ENCODE results near the gene COL4A3.

The COL4A3 gene

DNA sequence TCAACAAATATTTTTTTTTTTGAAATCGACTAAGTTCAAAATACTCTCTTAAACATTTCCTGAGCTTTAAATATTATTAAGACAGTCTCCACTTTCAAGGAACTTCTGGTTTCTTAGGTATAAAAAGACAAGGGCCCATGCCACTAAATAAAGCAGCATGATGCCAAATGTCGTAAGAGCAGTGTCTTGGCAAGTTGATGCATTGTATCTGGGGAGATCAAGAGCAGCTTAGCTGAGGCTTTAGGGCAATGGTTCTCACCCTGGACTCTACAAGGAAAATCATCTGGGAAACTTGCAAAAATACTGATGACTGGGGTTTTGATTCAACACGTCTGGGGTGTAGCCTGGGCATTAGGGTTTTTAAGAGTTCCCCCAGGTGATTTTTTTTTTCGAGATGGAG, 41.3 kb downstream of the COL4A3 start:
- TF ChIP-seq, protein P1, sequence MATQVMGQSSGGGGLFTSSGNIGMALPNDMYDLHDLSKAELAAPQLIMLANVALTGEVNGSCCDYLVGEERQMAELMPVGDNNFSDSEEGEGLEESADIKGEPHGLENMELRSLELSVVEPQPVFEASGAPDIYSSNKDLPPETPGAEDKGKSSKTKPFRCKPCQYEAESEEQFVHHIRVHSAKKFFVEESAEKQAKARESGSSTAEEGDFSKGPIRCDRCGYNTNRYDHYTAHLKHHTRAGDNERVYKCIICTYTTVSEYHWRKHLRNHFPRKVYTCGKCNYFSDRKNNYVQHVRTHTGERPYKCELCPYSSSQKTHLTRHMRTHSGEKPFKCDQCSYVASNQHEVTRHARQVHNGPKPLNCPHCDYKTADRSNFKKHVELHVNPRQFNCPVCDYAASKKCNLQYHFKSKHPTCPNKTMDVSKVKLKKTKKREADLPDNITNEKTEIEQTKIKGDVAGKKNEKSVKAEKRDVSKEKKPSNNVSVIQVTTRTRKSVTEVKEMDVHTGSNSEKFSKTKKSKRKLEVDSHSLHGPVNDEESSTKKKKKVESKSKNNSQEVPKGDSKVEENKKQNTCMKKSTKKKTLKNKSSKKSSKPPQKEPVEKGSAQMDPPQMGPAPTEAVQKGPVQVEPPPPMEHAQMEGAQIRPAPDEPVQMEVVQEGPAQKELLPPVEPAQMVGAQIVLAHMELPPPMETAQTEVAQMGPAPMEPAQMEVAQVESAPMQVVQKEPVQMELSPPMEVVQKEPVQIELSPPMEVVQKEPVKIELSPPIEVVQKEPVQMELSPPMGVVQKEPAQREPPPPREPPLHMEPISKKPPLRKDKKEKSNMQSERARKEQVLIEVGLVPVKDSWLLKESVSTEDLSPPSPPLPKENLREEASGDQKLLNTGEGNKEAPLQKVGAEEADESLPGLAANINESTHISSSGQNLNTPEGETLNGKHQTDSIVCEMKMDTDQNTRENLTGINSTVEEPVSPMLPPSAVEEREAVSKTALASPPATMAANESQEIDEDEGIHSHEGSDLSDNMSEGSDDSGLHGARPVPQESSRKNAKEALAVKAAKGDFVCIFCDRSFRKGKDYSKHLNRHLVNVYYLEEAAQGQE (IDR thresholded peaks at IDR 0.05; ENCODE audit: insufficient read depth in 1 of 2, low read depth in 2 of 2, low read length in 2 of 2) = no peak
- TF ChIP-seq POLR2AphosphoS5 (IDR thresholded peaks at IDR 0.05; ENCODE audit: low read depth, low read length) = no peak
- TF ChIP-seq SIN3A (IDR thresholded peaks at IDR 0.05; ENCODE audit: borderline replicate concordance, insufficient read depth, low read length) = no peak
- TF ChIP-seq TAF1 (IDR thresholded peaks at IDR 0.05; ENCODE audit: borderline replicate concordance, insufficient read depth, low read length) = no peak
- no peak for TF ChIP-seq FOXP2 (optimal IDR thresholded peaks at IDR 0.05; ENCODE audit: borderline replicate concordance, extremely low read depth, extremely low read length, insufficient read depth)

DNA sequence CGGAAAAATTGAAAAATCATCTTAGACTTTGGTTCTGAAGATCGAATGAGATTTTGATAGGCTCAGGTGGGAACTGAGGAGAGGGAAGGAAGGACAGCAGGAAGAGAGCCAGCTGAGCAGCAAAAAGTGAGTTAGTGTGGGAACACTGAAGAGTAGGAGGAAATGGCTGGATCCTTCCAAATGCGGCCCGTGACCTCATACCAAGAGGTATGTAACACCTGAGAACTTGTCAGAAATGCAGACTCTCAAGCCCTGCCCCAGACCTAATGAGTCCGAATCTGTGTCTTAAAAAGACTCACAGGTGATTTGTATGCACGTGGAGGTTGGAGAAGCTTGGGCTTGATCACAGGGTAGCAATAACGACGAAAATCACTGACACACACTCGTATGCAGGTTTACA, 42.0 kb downstream of the COL4A3 start:
- no peak for TF ChIP-seq FOXP2 (optimal IDR thresholded peaks at IDR 0.05; ENCODE audit: borderline replicate concordance, extremely low read depth, extremely low read length, insufficient read depth)
- TF ChIP-seq TAF1 (IDR thresholded peaks at IDR 0.05; ENCODE audit: borderline replicate concordance, insufficient read depth, low read length) = no peak
- no peak for TF ChIP-seq POLR2AphosphoS5 (IDR thresholded peaks at IDR 0.05; ENCODE audit: low read depth, low read length)
- TF ChIP-seq SIN3A (IDR thresholded peaks at IDR 0.05; ENCODE audit: borderline replicate concordance, insufficient read depth, low read length) = no peak
- TF ChIP-seq, protein P1 (IDR thresholded peaks at IDR 0.05; ENCODE audit: insufficient read depth in 1 of 2, low read depth in 2 of 2, low read length in 2 of 2) = no peak

DNA sequence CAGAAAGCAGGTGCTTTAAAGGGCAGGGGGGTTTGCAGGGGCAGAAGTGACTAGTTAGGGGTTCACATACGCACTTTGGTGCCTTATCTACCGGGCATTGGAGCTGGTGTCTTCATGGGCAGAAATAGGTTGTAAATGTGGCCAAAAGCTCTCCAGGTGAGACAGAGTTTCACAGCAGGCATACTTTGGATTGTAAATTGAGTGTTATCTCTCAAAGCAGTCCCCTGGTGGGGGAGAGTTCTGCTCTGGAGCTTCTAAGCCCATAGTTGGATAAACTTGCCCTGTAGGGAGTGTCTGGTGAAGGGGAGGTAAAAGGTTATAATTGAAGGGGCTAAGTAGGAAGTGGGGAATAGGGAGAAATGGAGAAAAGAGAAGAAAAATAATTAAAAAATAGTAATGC, 43.1 kb downstream of the COL4A3 start:
- TF ChIP-seq POLR2AphosphoS5 (IDR thresholded peaks at IDR 0.05; ENCODE audit: low read depth, low read length) (no peak), TAF1 (IDR thresholded peaks at IDR 0.05; ENCODE audit: borderline replicate concordance, insufficient read depth, low read length) (no peak), FOXP2 (optimal IDR thresholded peaks at IDR 0.05; ENCODE audit: borderline replicate concordance, extremely low read depth, extremely low read length, insufficient read depth) (no peak), SIN3A (IDR thresholded peaks at IDR 0.05; ENCODE audit: borderline replicate concordance, insufficient read depth, low read length) (no peak)
- TF ChIP-seq, protein P1 (IDR thresholded peaks at IDR 0.05; ENCODE audit: insufficient read depth in 1 of 2, low read depth in 2 of 2, low read length in 2 of 2) = no peak

DNA sequence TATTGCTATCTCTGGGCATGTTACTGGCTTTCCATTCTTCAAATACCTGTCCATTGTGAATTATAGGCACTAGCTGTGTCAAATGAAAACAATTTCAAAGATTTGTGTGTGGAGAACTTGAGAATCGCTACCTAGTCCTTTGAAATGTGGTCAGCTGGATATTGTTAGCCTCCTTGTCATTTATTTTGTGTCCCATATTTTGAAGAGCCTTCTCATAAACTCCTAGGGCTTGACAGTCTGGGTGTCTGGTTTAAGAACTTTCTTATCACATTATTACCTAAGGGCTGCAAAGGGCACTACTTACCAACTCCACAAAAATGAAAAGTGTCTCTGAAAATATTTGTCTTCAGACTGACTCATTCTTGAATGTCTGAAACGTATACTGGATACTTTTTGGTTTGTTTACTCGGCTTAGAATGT, 50.2 kb downstream of the COL4A3 start:
- no peak for TF ChIP-seq FOXP2 (optimal IDR thresholded peaks at IDR 0.05; ENCODE audit: borderline replicate concordance, extremely low read depth, extremely low read length, insufficient read depth)
- TF ChIP-seq TAF1 (IDR thresholded peaks at IDR 0.05; ENCODE audit: borderline replicate concordance, insufficient read depth, low read length) = no peak
- no peak for TF ChIP-seq POLR2AphosphoS5 (IDR thresholded peaks at IDR 0.05; ENCODE audit: low read depth, low read length)
- TF ChIP-seq SIN3A (IDR thresholded peaks at IDR 0.05; ENCODE audit: borderline replicate concordance, insufficient read depth, low read length) = no peak
- TF ChIP-seq, protein P1 (IDR thresholded peaks at IDR 0.05; ENCODE audit: insufficient read depth in 1 of 2, low read depth in 2 of 2, low read length in 2 of 2) = no peak

All from PFSK-1 (cell line).